Stimulated activated CD4-positive, alpha-beta T cell treated with anti-CD3 and anti-CD28 coated beads, Interleukin-4, amount 100 ng/mL, for 4 hours (primary cell): ENCODE data around the gene PLEKHM2.

ENCODE experiments used
- DNase-seq, 2 experiments: peaks; one replicate each; pipeline ENCODE4 v3.0.0-alpha.2; 2020

The PLEKHM2 gene

DNA sequence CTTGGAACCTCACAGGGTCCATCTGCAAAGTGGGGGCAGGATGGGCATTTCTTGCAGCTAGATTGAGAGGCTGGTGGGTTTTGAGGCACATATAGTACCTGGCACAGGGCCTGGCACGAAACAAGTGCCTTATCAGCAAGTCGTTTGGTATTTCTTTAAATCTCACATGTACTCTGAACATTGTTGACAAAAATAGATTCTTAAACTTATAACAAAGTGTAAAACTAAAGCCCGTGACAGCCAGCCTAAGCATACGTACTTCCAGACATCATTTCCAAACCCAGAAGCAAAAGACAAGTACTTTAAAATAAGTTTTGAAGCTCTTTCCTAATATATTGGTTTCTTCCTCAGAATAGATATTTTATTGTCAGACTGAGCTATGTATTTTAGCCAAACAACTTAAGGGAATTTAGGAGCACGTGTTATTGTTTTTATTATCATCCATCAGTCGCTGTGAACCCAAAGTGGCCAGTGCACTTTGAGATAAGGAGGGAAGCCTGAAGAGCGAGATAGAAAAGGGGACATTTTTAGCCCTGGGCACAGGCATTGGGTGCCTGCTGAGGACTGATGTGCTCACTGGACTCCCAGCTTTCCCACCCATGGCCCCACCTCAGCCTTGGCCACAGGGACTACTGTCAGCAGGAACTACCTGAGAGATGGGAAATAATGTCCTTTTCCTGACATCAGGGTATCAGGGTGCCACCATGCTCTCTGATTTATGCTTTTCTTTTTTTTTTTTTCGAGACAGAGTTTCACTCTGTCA lies 77.4 kb downstream of the PLEKHM2 start:
- no peak for DNase-seq

DNA sequence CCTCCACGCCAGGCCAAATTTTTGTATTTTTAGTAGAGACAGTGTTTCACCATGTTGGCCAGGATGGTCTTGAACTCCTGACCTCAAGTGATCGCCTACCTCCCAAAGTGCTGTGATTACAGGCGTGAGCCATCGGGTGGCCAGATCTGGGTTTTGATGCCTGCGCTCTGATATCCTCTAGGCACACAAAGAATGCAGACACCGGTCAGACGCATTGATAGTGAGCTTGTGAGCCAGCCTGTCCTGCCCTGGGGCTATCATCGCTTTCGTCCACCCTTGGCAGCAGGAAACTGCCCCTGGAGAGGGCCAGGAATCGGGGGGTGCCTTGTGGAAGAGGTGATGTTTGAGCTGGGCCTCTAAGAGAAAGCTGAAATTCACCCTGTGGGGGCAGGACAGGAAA lies 78.4 kb downstream of the PLEKHM2 start:
- no peak for DNase-seq

DNA sequence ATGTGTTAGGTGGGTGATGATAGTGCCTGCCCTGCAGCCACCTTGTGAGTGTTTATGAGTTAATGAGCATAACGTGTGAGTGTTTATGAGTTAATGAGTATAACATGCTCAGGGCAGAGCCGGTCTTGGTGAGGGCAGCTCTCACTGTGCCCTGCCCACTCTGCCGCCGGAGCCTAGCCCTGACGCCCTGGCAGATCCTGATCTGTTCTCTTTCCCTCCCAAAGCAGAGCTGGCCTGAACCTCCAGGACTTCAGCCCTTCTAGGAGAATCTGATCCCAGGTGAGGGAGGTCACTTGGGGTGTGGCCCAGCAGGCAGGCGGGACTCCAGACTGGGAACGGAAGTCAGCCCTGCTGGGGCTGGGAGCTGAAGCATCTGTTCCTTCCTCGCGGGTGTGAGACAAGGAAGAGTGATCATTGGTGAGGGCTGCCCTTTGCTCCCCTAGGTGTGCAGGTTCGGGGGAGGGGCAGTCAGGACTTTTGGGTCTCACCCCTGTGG lies 80.2 kb downstream of the PLEKHM2 start:
- no peak for DNase-seq

DNA sequence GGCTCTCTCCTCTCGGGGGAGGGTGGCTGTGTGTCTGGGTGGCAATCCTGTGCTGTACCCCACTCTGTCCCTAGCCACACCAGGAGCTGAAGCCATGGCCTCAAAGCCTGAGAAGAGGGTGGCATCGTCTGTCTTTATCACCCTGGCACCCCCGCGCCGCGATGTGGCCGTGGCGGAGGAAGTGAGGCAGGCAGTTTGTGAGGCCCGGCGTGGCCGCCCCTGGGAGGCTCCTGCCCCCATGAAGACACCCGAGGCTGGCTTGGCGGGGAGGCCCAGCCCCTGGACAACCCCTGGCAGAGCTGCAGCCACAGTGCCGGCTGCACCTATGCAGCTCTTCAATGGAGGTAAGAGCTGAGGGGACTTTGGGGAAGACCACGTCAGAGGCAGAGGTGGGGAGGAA lies 80.8 kb downstream of the PLEKHM2 start:
- DNase-seq, result no peak

DNA sequence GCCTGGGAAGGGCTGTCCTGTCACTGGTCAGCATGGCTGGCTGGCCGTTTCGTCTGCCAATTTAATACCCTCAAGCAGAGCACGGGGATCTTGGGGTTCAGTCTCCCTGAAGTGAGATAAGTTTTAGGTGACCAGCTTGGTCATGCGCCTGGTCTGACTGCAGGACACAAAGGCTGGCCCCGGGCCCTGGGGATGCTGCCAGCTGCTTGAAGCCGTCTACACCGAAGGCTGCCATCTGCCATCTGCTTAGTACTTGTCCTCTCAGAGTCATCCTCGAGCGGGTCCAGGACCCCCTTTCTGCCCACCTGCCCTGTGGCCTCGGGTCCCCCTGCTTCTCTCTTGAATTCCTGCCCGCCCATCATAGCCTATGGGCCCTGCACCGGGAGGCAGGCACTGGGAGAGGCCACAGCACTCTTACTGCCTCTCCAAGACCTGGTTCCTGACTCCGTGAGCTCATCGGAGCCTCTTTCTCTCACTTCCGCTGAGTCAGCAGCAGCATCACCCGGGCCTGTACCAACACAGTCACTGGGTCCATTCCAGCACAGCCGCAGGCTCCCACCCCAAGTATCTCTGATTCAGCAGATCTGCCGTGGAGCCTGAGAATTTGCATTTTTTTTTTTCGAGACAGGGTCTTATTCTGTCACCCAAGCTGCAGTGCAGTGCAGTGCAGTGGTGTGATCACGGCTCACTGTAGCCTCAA lies 81.5 kb downstream of the PLEKHM2 start:
- DNase-seq, result no peak

GRCh38 chr1:15767941-15768340 lies 83.8 kb downstream of the PLEKHM2 start:
- DNase-seq, result no peak

- no peak for DNase-seq
These were observed 84.3 kb downstream of the PLEKHM2 start for GRCh38 chr1:15768388-15768787.

DNA sequence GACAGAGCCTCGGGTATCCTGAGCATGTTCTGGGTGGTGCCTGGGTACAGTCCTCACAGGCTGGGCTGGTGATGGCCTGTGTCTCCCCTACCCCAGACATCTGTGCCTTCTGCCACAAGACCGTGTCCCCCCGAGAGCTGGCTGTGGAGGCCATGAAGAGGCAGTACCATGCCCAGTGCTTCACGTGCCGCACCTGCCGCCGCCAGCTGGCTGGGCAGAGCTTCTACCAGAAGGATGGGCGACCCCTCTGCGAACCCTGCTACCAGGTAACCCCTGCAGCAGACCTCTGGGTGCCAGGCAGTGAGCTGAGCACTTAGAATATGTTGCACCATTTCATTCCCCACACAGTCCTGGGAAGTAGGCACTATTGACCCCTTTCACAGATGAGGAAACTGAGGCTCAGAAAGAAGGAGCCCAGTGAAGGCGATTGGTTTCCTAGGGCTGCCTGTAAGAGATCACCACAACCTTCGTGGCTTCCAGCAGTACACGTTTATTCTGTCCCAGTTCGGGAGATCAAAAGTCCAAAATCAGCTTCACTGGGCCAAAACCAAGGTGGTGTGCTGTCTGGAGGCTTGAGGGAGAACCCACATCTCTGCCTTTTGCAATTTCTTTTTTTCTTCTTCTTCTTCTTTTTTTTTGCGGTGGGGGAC lies 86.3 kb downstream of the PLEKHM2 start:
- DNase-seq, result no peak

- DNase-seq, result no peak
These were observed 87.9 kb downstream of the PLEKHM2 start for GRCh38 chr1:15771836-15772515.

DNA sequence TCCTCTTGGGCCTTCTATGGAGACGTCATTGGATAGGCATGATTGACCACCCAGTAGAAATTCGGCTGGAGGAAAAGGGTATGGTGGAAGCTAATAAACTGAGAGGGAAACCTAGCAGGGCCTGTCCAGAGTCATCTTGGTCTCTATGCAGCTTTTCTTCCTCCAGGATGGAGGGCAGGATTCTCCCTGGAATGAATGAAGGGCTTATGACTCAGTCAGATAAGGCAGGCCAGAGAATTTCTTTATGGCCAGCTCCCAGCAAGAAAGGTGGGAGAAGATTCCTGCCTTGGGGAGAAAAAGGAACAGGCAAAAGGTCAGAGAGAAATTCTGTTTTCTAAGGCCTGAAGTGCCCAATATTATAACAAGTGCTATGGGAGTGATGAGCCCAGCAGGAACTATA lies 91.6 kb downstream of the PLEKHM2 start:
- DNase-seq, result no peak

DNA sequence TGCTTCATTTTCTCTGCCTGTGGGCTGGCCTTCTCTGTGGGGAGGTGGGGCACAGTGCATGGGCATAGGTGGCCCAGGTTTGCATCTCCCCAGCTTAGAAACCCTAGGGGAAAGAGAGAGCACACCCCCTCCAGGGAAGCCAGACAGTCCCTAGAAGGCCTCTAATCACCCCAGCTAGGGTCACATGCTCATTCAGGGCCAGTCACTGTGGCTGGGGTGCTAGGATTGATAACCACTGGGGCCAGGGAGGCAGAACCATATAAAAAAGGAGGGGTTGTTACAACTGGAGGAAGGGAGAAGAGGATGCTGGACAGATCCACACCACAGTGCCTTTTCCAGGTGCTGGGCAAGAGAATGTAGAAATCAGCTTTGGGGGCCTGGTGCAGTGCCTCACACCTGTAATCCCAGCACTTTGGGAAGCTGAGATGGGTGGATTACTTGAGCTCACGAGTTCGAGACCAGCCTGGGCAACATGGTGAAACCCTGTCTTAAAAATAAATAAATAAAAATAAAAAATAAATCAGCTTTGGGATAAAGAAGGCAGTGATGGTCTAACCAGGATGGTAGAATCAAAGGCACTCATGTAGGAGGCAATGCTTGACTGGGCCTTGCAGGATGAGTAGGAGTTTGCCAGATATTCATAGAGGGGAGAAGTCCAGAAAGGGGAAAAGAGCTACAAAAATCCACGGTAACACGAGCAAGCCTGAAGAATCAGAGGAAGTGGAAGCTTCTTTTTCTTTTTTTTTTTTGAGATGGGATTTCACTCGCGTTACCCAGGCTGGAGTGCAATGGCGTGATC lies 94.0 kb downstream of the PLEKHM2 start:
- no peak for DNase-seq
